Kidney (tissue), 14 donors: ENCODE data around the gene LCE6A. TPM values are rescaled to one million over a fixed set of nuclear protein-coding genes. Genes with fewer than 3 reads are reported as not detected.

ENCODE experiments used
- DNase-seq, 5 donors: peaks; one replicate each; pipeline ENCODE4 v3.0.0-alpha.2; 2013 to 2020
- FAIRE-seq: peaks from 2 replicates; lab custom pipeline; 2012; peaks lifted over from hg19 to GRCh38; lab: Jason Lieb, UNC
- H3K27ac ChIP-seq, 2 donors: one replicate each; pipeline ENCODE4 v1.7.0; 2013; ENCODE audit warnings: low read depth in 2 of 2, low read length in 2 of 2, inconsistent platforms in 1 of 2
- H3K27me3 ChIP-seq: one replicate; pipeline ENCODE4 v1.7.1; 2013; ENCODE audit warnings: low read length, inconsistent platforms; ENCODE audit not compliant: control insufficient read depth, insufficient read depth
- H3K36me3 ChIP-seq, 3 donors: one replicate each; pipeline versions ENCODE4 v1.7.0 to v1.7.1; 2013; ENCODE audit warnings: low read length in 3 of 3, control low read depth in 1 of 3, inconsistent platforms in 1 of 3; ENCODE audit not compliant: insufficient read depth in 3 of 3, control insufficient read depth in 2 of 3
- H3K4me1 ChIP-seq, 3 donors: one replicate each; pipeline versions ENCODE4 v1.7.0 to v1.7.1; 2013; ENCODE audit warnings: low read length in 3 of 3, inconsistent platforms in 1 of 3, low read depth in 1 of 3; ENCODE audit not compliant: control insufficient read depth in 2 of 3, insufficient read depth in 2 of 3
- H3K4me3 ChIP-seq, 3 donors: one replicate each; pipeline versions ENCODE4 v1.7.0 to v1.8.1; 2013; ENCODE audit warnings: low read length in 3 of 3, control low read depth in 1 of 3, inconsistent platforms in 1 of 3
- H3K9ac ChIP-seq, 3 donors: one replicate each; pipeline versions ENCODE4 v1.7.0 to v1.7.1; 2013; ENCODE audit warnings: low read length in 3 of 3, control low read depth in 1 of 3, inconsistent platforms in 1 of 3
- H3K9me3 ChIP-seq, 3 donors: one replicate each; pipeline versions ENCODE4 v1.7.0 to v1.7.1; 2013; ENCODE audit warnings: low read length in 3 of 3, control low read depth in 1 of 3, inconsistent platforms in 1 of 3; ENCODE audit not compliant: control insufficient read depth in 2 of 3, insufficient read depth in 1 of 3
- intact Hi-C: fragments of 100-400 bp; cut with DNase I; formaldehyde crosslinking; loops from one replicate; pipeline ENCODE4 v1.11.1; 2022
- polyA plus RNA-seq: library from polyadenylated mRNA; stranded (reverse); fragments of 350-450 nt; fragmentation: Illumina TruSeq; extraction: RNeasy Lipid Tissue Mini Kit (QIAGEN cat#74804); gene quantifications from one replicate; pipeline ENCODE4 v1.2.3, GENCODE V29; 2014; ENCODE audit warnings: low read depth, low replicate concordance; ENCODE audit not compliant: insufficient read depth
- total RNA-seq: library from RNA; stranded (reverse); fragmentation: NEBNext Ultra II Directional; extraction: Animal tissue kit (Norgen Biotek cat#: 25700); gene quantifications from one replicate; pipeline ENCODE4 v1.2.1, GENCODE V29; 2021
- TF ChIP-seq, protein P1 (sequence below): IDR thresholded peaks from 3 replicates; pipeline ENCODE4 v1.5.1; 2012; ENCODE audit warnings: mild to moderate bottlenecking, moderate library complexity, borderline replicate concordance; ENCODE audit not compliant: insufficient read depth; ENCODE audit errors: extremely low read depth
- donor health status: control.
- donor health status: control.
- donor health status: control.
- donor health status: control.
- donor health status: control.
- donor health status: DM: yes; HTN: yes; CAD: no.
- donor health status: Normal renal cell carcinoma (clear cell type).

The LCE6A gene
- total and polyA plus RNA-seq, 2 donors from 2014 or later, result not detected

DNA sequence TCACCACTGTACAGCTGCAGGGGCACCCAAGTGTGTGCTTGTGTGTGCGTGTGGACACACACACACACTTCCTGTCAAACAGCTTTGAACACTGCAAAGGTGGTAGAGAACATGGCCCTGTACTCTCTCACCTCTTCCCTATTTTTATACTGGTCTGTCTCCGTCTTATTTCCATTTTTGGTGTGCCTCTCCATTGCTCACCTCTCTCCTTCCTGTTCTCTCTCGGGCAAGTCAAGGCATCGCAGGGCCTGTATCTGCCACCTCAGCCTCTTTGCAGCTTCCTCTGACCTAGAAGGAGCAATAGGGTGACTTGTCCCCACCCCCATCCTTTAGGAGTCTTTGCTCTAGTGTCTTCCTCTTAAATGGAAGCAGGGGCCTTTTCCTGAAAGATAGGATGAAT, 37.7 kb downstream of the LCE6A start:
- no peak overlapping the region for H3K4me3 ChIP-seq
- H3K9ac ChIP-seq, result no peak overlapping the region
- no peak for FAIRE-seq
- DNase-seq, result no peak
- no peak overlapping the region for H3K27ac ChIP-seq
- intact Hi-C loops, result no loop called here
- H3K36me3 ChIP-seq, result no peaks in the 10 kb centered on the region
- H3K27me3 ChIP-seq, result no peaks in the 10 kb centered on the region
- H3K9me3 ChIP-seq, result no peaks in the 10 kb centered on the region
- H3K4me1 ChIP-seq, result no peaks in the 10 kb centered on the region
- TF ChIP-seq, protein P1, sequence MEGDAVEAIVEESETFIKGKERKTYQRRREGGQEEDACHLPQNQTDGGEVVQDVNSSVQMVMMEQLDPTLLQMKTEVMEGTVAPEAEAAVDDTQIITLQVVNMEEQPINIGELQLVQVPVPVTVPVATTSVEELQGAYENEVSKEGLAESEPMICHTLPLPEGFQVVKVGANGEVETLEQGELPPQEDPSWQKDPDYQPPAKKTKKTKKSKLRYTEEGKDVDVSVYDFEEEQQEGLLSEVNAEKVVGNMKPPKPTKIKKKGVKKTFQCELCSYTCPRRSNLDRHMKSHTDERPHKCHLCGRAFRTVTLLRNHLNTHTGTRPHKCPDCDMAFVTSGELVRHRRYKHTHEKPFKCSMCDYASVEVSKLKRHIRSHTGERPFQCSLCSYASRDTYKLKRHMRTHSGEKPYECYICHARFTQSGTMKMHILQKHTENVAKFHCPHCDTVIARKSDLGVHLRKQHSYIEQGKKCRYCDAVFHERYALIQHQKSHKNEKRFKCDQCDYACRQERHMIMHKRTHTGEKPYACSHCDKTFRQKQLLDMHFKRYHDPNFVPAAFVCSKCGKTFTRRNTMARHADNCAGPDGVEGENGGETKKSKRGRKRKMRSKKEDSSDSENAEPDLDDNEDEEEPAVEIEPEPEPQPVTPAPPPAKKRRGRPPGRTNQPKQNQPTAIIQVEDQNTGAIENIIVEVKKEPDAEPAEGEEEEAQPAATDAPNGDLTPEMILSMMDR, result no peak

DNA sequence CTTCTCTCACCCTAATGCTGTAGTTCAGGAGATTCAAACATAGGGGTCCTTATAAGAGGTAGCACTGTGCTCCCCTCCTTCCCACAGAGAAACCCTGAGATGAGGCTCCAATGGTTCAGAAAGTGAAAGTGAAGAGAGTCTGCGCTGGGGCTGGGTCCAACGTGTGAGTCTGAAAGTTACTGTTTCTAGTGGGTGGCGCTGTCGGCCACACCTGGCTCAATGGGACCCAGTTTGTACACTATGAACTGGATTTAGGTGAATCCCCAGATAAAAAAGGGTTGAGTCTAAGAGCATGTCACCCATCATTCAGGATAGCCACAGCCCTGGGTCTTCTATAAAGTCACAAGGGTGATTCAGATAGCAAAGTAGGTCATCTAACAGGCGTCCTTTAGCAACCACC, 38.3 kb downstream of the LCE6A start:
- Histone ChIP-seq H3K27ac (no peak overlapping the region), H3K9me3 (no peaks in the 10 kb centered on the region), H3K9ac (no peak overlapping the region), H3K36me3 (no peaks in the 10 kb centered on the region), H3K27me3 (no peaks in the 10 kb centered on the region), H3K4me3 (no peak overlapping the region), H3K4me1 (no peaks in the 10 kb centered on the region)
- intact Hi-C loops, result no loop called here
- TF ChIP-seq, protein P1, result no peak
- FAIRE-seq (no peak), DNase-seq (no peak)

DNA sequence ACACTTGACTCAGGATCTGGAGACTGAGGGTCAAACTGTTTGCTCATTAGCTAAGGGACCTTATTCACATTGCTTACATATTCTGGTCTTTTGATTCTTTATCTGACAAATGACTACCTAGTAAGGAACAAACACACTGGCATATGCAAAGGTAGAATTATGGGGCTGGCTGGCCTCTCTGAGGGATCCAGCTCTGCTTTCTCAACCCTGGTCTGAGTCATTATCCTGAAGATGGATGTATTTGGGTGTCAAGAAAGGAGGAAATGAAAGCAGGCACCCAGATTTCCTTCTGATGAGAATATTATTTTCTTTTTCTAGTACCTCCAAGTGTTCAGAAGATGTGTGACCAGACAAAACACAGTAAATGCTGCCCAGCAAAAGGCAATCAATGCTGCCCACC, 41.4 kb downstream of the LCE6A start:
- FAIRE-seq (no peak), DNase-seq (no peak)
- intact Hi-C loops, result no loop called here
- no peaks in the 10 kb centered on the region for H3K9me3 ChIP-seq
- H3K9ac ChIP-seq, result no peak overlapping the region
- H3K4me1 ChIP-seq, result no peaks in the 10 kb centered on the region
- no peaks in the 10 kb centered on the region for H3K36me3 ChIP-seq
- H3K27me3 ChIP-seq, result no peaks in the 10 kb centered on the region
- H3K27ac ChIP-seq, result no peak overlapping the region
- TF ChIP-seq, protein P1, result no peak
- no peak overlapping the region for H3K4me3 ChIP-seq

DNA sequence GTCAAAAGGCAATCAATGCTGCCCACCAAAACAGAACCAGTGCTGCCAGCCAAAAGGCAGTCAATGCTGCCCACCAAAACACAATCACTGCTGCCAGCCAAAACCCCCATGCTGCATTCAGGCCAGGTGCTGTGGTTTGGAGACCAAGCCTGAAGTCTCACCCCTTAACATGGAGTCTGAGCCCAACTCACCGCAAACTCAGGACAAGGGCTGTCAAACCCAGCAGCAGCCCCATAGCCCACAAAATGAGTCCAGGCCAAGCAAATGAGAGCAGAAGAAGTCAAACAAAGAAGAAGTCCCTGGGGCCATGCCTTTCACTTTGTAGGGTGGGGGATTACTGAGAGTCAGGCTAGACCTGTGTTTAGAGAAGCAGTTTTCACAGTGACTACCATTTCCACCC, 41.9 kb downstream of the LCE6A start:
- no peak for FAIRE-seq
- Histone ChIP-seq H3K27me3 (no peaks in the 10 kb centered on the region), H3K9ac (no peak overlapping the region), H3K27ac (no peak overlapping the region), H3K36me3 (no peaks in the 10 kb centered on the region), H3K4me3 (no peak overlapping the region), H3K9me3 (no peaks in the 10 kb centered on the region), H3K4me1 (no peaks in the 10 kb centered on the region)
- DNase-seq, result no peak
- intact Hi-C loops, result no loop called here
- TF ChIP-seq, protein P1, result no peak
